Pancreas (tissue), 10 donors: ENCODE results near the gene FGF11. TPM values are rescaled to one million over a fixed set of nuclear protein-coding genes. Genes with fewer than 3 reads are reported as not detected.

ENCODE experiments used
- ATAC-seq, 4 donors: fragments of 200-7000 bp; cut with Tn5 transposase; one replicate each; pipeline versions ENCODE4 v1.8.0 to v1.9.1; 2020; ENCODE audit warnings: mild to moderate bottlenecking in 4 of 4, moderate library complexity in 4 of 4
- DNase-seq, 6 donors: peaks; one replicate each; pipeline ENCODE4 v3.0.0-alpha.2; 2020
- FAIRE-seq: peaks from 2 replicates; lab custom pipeline; 2012; peaks lifted over from hg19 to GRCh38; lab: Jason Lieb, UNC
- H3K27ac ChIP-seq, 4 donors: fragments of 200-600 bp; sonication (generic); 1 replicate in 3 of 4; 2 replicates in 1 of 4; pipeline versions ENCODE4 v1.5.0 to v1.8.0; 2020
- H3K27me3 ChIP-seq, 4 donors: fragments of 200-600 bp; one replicate each; pipeline ENCODE4 v1.8.0; 2021
- H3K36me3 ChIP-seq, 3 donors: fragments of 200-600 bp; sonication (generic) in 1 of 3; one replicate each; pipeline versions ENCODE4 v1.5.0 to v1.8.0; 2020 to 2021
- H3K4me1 ChIP-seq, 3 donors: fragments of 200-600 bp; one replicate each; pipeline ENCODE4 v1.8.0; 2021
- H3K4me3 ChIP-seq, 4 donors: fragments of 200-600 bp; sonication (generic) in 2 of 4; one replicate each; pipeline versions ENCODE4 v1.5.0 to v1.8.0; 2020 to 2021
- H3K9me3 ChIP-seq, 4 donors: fragments of 200-600 bp; one replicate each; pipeline ENCODE4 v1.8.0; 2021
- CTCF ChIP-seq, 4 donors: fragments of 200-600 bp; sonication (generic) in 3 of 4; IDR thresholded peaks; one replicate each; pipeline versions ENCODE4 v1.5.0 to v1.8.0; 2021; ENCODE audit warnings: antibody characterized with exemption in 4 of 4
- WGBS, 2 donors: extraction: QIAGEN DNeasy Blood & Tissue Kit; methylation state at CpG; one replicate each; pipeline ENCODE4 v1.1.7; 2013; 5-methylcytosine and 5-hydroxymethylcytosine counted together
- intact Hi-C, 3 donors: fragments of 100-400 bp; cut with DNase I; formaldehyde crosslinking; loops; one replicate each; pipeline versions ENCODE4 v1.11.1 to v1.14.2; 2022
- polyA plus RNA-seq, 2 donors: library from polyadenylated mRNA; stranded (reverse); fragments of 200-250 nt; gene quantifications; one replicate each; pipeline ENCODE4 v1.2.3, GENCODE V29; 2013
- total RNA-seq, 6 donors: library from RNA; stranded (reverse); fragmentation: NEBNext Ultra II Directional in 4 of 6; extraction: Animal tissue kit (Norgen Biotek cat#: 25700) in 4 of 6; gene quantifications; one replicate each; pipeline versions ENCODE4 v1.2.1 to v1.2.4, GENCODE V29; 2021 to 2023
- donor health status: healthy with polysubstance abuse.
- donor health status: DM: no; HTN: no; CAD: no; lungs with moderate emphysema.
- donor health status: DM: no; HTN: no; CAD: no.
- donor health status: control.
- donor health status: control.
- donor health status: Bipolar disorder and iron deficiency.
- donor health status: DM: yes; HTN: yes; CAD: no.
- donor health status: DM: no; HTN: no; CAD: no.
- donor health status: DM: no; HTN: no; CAD: no.
- donor health status: DM: yes; HTN: yes; CAD: no.

Gene FGF11
- total and polyA plus RNA-seq, 8 donors: 0.09 to 1.1 (median 0.43) TPM

GRCh38 chr17:7427549-7427948 lies 11.8 kb upstream of the FGF11 start:
- FAIRE-seq: no peak
- WGBS, 2 donors: 89 to 92% methylated on average over 7 of the region's 7 CpGs
- H3K4me1 ChIP-seq: no peaks in the 10 kb centered on the region
- TF ChIP-seq CTCF (IDR thresholded peaks at IDR 0.05): no peak
- H3K27ac ChIP-seq: no peak overlapping the region
- no peak overlapping the region for H3K4me3 ChIP-seq
- H3K9me3 ChIP-seq: no peaks in the 10 kb centered on the region
- no peak for DNase-seq
- no peaks in the 10 kb centered on the region for H3K36me3 ChIP-seq
- no peak for ATAC-seq
- no peaks in the 10 kb centered on the region for H3K27me3 ChIP-seq
- intact Hi-C loops: no loop called here

- Histone ChIP-seq H3K4me1 (no peaks in the 10 kb centered on the region), H3K9me3 (no peaks in the 10 kb centered on the region), H3K36me3 (no peaks in the 10 kb centered on the region), H3K27me3 (no peaks in the 10 kb centered on the region), H3K27ac (no peak within 1 kb of the TSS), H3K4me3 (no peak within 1 kb of the TSS)
- intact Hi-C loops: no loop called here
- no peak for ATAC-seq
- no peak for DNase-seq
- WGBS, 2 donors: 46 to 64% methylated on average over 5 of the region's 5 CpGs
- no peak for FAIRE-seq
- no peak for TF ChIP-seq CTCF (IDR thresholded peaks at IDR 0.05)
These were observed 10.8 kb upstream of the FGF11 start, which contains the start of gene SPEM3 for GRCh38 chr17:7428557-7428956. Gene SPEM3 (plus strand): TSS chr17:7428857. CDS start chr17:7428903, 46 bp downstream.

- H3K4me3 ChIP-seq: no peak overlapping the region
- 84 to 90% methylated on average over 10 of the region's 10 CpGs for WGBS, 2 donors
- no peaks in the 10 kb centered on the region for H3K9me3 ChIP-seq
- ATAC-seq: no peak
- TF ChIP-seq CTCF (IDR thresholded peaks at IDR 0.05): no peak
- no peak overlapping the region for H3K27ac ChIP-seq
- intact Hi-C loops: loop anchor here in 2 of 3 donors (10.0 kb wide), 1 partner anchor 75 kb away; the partner anchor contains the start of genes KCTD11 (in 2 of the 2) and TMEM95 (in 2 of the 2)
- FAIRE-seq: no peak
- H3K27me3 ChIP-seq: no peaks in the 10 kb centered on the region
- peak in 1 of 6 donors; percentile 74 for DNase-seq
- no peaks in the 10 kb centered on the region for H3K36me3 ChIP-seq
- H3K4me1 ChIP-seq: no peaks in the 10 kb centered on the region
These were observed 9.6 kb upstream of the FGF11 start for GRCh38 chr17:7429722-7430121.

- H3K27ac ChIP-seq: no peak overlapping the region
- H3K9me3 ChIP-seq: no peaks in the 10 kb centered on the region
- TF ChIP-seq CTCF (IDR thresholded peaks at IDR 0.05): no peak
- H3K4me1 ChIP-seq: peaks cover 0 to under 1% (median 0%) of the 10 kb centered on the region in 3 donors
- H3K4me3 ChIP-seq: no peak overlapping the region
- H3K27me3 ChIP-seq: no peaks in the 10 kb centered on the region
- H3K36me3 ChIP-seq: no peaks in the 10 kb centered on the region
- FAIRE-seq (no peak), ATAC-seq (no peak), DNase-seq (no peak)
- intact Hi-C loops: loop anchor here in 2 of 3 donors (10.0 kb wide), 1 partner anchor 76 kb away; the partner anchor contains the start of genes KCTD11 (in 2 of the 2) and TMEM95 (in 2 of the 2)
- 84 to 94% methylated on average over 1 of the region's 1 CpG for WGBS, 2 donors
These were observed 8.1 kb upstream of the FGF11 start for GRCh38 chr17:7431231-7431630.

GRCh38 chr17:7432296-7432695 lies 7.0 kb upstream of the FGF11 start:
- DNase-seq: peak in 1 of 6 donors; percentile 42
- Histone ChIP-seq H3K4me1 (peaks cover 0 to 6% (median 2%) of the 10 kb centered on the region in 3 donors), H3K27me3 (no peaks in the 10 kb centered on the region), H3K27ac (no peak overlapping the region), H3K36me3 (no peaks in the 10 kb centered on the region), H3K4me3 (no peak overlapping the region), H3K9me3 (no peaks in the 10 kb centered on the region)
- no peak for FAIRE-seq
- no peak for TF ChIP-seq CTCF (IDR thresholded peaks at IDR 0.05)
- WGBS, 2 donors: 84 to 89% methylated on average over 11 of the region's 11 CpGs
- intact Hi-C loops: loop anchor here in 2 of 3 donors (10.0 kb wide), 1 partner anchor 77 kb away; the partner anchor contains the start of genes KCTD11 (in 2 of the 2) and TMEM95 (in 2 of the 2)
- ATAC-seq: no peak
